ENCODE results near the gene LCN15.

DNA sequence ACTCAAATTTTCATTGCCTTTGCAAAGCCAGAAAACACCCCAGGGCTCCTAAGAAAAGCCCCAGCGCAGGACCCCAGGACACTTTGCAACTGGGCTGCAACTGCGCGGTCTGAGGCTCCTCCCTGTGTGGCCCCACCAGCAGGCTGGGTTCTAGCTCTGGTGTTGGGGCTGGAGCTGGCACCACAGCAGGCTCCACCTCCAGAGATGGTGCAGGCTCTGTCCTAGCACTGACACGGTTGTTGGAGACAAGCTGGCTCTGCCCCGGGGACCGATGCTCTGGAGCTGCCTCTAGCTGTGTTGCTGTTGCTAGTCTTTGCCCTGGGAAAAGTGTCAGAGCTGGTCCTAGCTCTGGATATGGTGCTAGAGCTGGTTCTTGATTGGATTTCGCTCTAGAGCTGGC lies 35.2 kb downstream of the LCN15 start:
- TF ChIP-seq, protein P1, sequence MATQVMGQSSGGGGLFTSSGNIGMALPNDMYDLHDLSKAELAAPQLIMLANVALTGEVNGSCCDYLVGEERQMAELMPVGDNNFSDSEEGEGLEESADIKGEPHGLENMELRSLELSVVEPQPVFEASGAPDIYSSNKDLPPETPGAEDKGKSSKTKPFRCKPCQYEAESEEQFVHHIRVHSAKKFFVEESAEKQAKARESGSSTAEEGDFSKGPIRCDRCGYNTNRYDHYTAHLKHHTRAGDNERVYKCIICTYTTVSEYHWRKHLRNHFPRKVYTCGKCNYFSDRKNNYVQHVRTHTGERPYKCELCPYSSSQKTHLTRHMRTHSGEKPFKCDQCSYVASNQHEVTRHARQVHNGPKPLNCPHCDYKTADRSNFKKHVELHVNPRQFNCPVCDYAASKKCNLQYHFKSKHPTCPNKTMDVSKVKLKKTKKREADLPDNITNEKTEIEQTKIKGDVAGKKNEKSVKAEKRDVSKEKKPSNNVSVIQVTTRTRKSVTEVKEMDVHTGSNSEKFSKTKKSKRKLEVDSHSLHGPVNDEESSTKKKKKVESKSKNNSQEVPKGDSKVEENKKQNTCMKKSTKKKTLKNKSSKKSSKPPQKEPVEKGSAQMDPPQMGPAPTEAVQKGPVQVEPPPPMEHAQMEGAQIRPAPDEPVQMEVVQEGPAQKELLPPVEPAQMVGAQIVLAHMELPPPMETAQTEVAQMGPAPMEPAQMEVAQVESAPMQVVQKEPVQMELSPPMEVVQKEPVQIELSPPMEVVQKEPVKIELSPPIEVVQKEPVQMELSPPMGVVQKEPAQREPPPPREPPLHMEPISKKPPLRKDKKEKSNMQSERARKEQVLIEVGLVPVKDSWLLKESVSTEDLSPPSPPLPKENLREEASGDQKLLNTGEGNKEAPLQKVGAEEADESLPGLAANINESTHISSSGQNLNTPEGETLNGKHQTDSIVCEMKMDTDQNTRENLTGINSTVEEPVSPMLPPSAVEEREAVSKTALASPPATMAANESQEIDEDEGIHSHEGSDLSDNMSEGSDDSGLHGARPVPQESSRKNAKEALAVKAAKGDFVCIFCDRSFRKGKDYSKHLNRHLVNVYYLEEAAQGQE (IDR thresholded peaks at IDR 0.05; ENCODE audit: unreplicated experiment), result no peak
- TF ChIP-seq, protein P2, sequence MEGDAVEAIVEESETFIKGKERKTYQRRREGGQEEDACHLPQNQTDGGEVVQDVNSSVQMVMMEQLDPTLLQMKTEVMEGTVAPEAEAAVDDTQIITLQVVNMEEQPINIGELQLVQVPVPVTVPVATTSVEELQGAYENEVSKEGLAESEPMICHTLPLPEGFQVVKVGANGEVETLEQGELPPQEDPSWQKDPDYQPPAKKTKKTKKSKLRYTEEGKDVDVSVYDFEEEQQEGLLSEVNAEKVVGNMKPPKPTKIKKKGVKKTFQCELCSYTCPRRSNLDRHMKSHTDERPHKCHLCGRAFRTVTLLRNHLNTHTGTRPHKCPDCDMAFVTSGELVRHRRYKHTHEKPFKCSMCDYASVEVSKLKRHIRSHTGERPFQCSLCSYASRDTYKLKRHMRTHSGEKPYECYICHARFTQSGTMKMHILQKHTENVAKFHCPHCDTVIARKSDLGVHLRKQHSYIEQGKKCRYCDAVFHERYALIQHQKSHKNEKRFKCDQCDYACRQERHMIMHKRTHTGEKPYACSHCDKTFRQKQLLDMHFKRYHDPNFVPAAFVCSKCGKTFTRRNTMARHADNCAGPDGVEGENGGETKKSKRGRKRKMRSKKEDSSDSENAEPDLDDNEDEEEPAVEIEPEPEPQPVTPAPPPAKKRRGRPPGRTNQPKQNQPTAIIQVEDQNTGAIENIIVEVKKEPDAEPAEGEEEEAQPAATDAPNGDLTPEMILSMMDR (conservative IDR thresholded peaks at IDR 0.05; ENCODE audit: low read depth in 2 of 2), result no peak
- TF ChIP-seq EZH2 (IDR thresholded peaks at IDR 0.05; ENCODE audit: low read depth, unreplicated experiment) (no peak), POLR2AphosphoS5 (IDR thresholded peaks at IDR 0.05; ENCODE audit: low read depth) (no peak), EZH2phosphoT487 (IDR thresholded peaks at IDR 0.05; ENCODE audit: unreplicated experiment) (no peak), ZNF331 (CRISPR knock-in tag; IDR thresholded peaks at IDR 0.05; ENCODE audit: low read depth) (no peak), CREB1 (CRISPR knock-in tag; IDR thresholded peaks at IDR 0.05; ENCODE audit: low read depth) (no peak), ZNF462 (CRISPR knock-in tag; IDR thresholded peaks at IDR 0.05) (no peak), NANOG (IDR thresholded peaks at IDR 0.05; ENCODE audit: borderline replicate concordance) (no peak), STAT1 (IDR thresholded peaks at IDR 0.05; ENCODE audit: unreplicated experiment) (no peak), JUNB (IDR thresholded peaks at IDR 0.05; ENCODE audit: unreplicated experiment) (no peak), ETS1 (IDR thresholded peaks at IDR 0.05) (no peak), ZNF114 (CRISPR knock-in tag; IDR thresholded peaks at IDR 0.05) (no peak)
